H1 (cell line): ENCODE measurements around the gene IGFBP6. TPM values are rescaled to one million over a fixed set of nuclear protein-coding genes. Genes with fewer than 3 reads are reported as not detected.

Source experiments
- CTCF ChIA-PET: fragments of 300-600 bp; sonication (Branson Sonifier 250); formaldehyde crosslinking; loops from one replicate; lab custom pipeline; 2021; ENCODE audit not compliant: partially characterized antibody; lab: Charles Lee
- POLR2A ChIA-PET: fragments of 300-600 bp; sonication (Branson Sonifier 250); formaldehyde crosslinking; loops from one replicate; lab custom pipeline; 2021; ENCODE audit warnings: inconsistent platforms; ENCODE audit not compliant: partially characterized antibody; lab: Charles Lee
- DNase-seq, 2 experiments: peaks; one replicate each; pipeline versions ENCODE4 v3.0.0 to v3.0.0-alpha.2; 2010 to 2022; ENCODE audit warnings: low spot score in 2 of 2, low read depth in 1 of 2, mixed read lengths in 1 of 2
- FAIRE-seq: peaks from 2 replicates; lab custom pipeline; 2011; peaks lifted over from hg19 to GRCh38; lab: Jason Lieb, UNC
- H2AFZ ChIP-seq: 2 replicates; pipeline ENCODE4 v1.8.1; 2012; ENCODE audit warnings: low read length, inconsistent platforms
- H2AK5ac ChIP-seq: 2 replicates; pipeline ENCODE4 v1.6.1; 2013; ENCODE audit warnings: low read depth, low read length
- H2BK120ac ChIP-seq: replicated peaks from 2 replicates; pipeline ENCODE3; 2013; ENCODE audit warnings: low read depth, low read length, inconsistent platforms
- H2BK12ac ChIP-seq: 2 replicates; pipeline ENCODE4 v1.6.1; 2013; ENCODE audit warnings: low read depth, low read length
- H2BK15ac ChIP-seq: 2 replicates; pipeline ENCODE4 v1.6.1; 2013; ENCODE audit warnings: low read length
- H2BK20ac ChIP-seq: 2 replicates; pipeline ENCODE4 v1.6.1; 2013; ENCODE audit warnings: low read length
- H2BK5ac ChIP-seq: 2 replicates; pipeline ENCODE4 v1.6.1; 2013; ENCODE audit warnings: low read depth, low read length
- H3K14ac ChIP-seq: 2 replicates; pipeline ENCODE4 v1.6.1; 2013; ENCODE audit warnings: inconsistent platforms; ENCODE audit not compliant: insufficient read length
- H3K18ac ChIP-seq: 2 replicates; pipeline ENCODE4 v1.6.1; 2013; ENCODE audit warnings: low read length; ENCODE audit errors: extremely low read depth
- H3K23ac ChIP-seq: 2 replicates; pipeline ENCODE4 v1.6.1; 2013; ENCODE audit warnings: inconsistent platforms; ENCODE audit not compliant: insufficient read length
- H3K23me2 ChIP-seq: 2 replicates; pipeline ENCODE4 v1.6.1; 2013; ENCODE audit warnings: low read depth, low read length
- H3K27ac ChIP-seq: 2 replicates; pipeline ENCODE4 v1.6.1; 2011; ENCODE audit warnings: low read depth, low read length, inconsistent platforms
- H3K27me3 ChIP-seq, 4 experiments: replicated peaks in 1 of 4; 1 replicate in 1 of 4; 2 replicates in 3 of 4; pipeline versions ENCODE4 v1.6.1 to v1.8.1; 2011 to 2013; ENCODE audit warnings: low read length in 3 of 4, mild to moderate bottlenecking in 3 of 4, inconsistent platforms in 2 of 4, mixed read lengths in 2 of 4, moderate library complexity in 1 of 4; ENCODE audit not compliant: control insufficient read depth in 3 of 4, insufficient read depth in 3 of 4; ENCODE audit errors: extremely low read depth in 1 of 4
- H3K36me3 ChIP-seq, 4 experiments: 2 replicates each; pipeline versions ENCODE4 v1.6.1 to v1.8.1; 2011 to 2013; ENCODE audit warnings: mild to moderate bottlenecking in 4 of 4, low read length in 3 of 4, moderate library complexity in 2 of 4, control low read depth in 1 of 4, inconsistent platforms in 1 of 4; ENCODE audit not compliant: insufficient read depth in 4 of 4, control insufficient read depth in 2 of 4
- H3K4ac ChIP-seq: replicated peaks from 2 replicates; pipeline ENCODE3; 2013; ENCODE audit warnings: low read length, low read depth, mixed read lengths, inconsistent platforms; ENCODE audit not compliant: insufficient read length
- H3K4me1 ChIP-seq, 4 experiments: replicated peaks in 1 of 4; 1 replicate in 1 of 4; 2 replicates in 3 of 4; pipeline versions ENCODE4 v1.6.1 to v1.8.1; 2011 to 2013; ENCODE audit warnings: low read length in 3 of 4, inconsistent platforms in 2 of 4, mixed read lengths in 1 of 4; ENCODE audit not compliant: insufficient read depth in 4 of 4, control insufficient read depth in 3 of 4
- H3K4me2 ChIP-seq, 2 experiments: 2 replicates each; pipeline versions ENCODE4 v1.6.1 to v1.8.1; 2011 to 2013; ENCODE audit warnings: low read depth in 2 of 2, low read length in 2 of 2, control low read depth in 1 of 2, inconsistent platforms in 1 of 2, mild to moderate bottlenecking in 1 of 2; ENCODE audit not compliant: insufficient read depth in 1 of 2
- H3K4me3 ChIP-seq, 4 experiments: fragments of 200-600, 300-600 bp in 1 of 4; sonication (generic), shearing (Covaris generic), sonication (Bioruptor Twin) in 1 of 4; 2 replicates each; pipeline versions ENCODE4 v1.5.1 to v1.8.1; 2011 to 2016; ENCODE audit warnings: low read length in 4 of 4, low read depth in 3 of 4, control low read depth in 2 of 4, inconsistent platforms in 2 of 4, mild to moderate bottlenecking in 2 of 4, mixed read lengths in 1 of 4, moderate library complexity in 1 of 4; ENCODE audit not compliant: insufficient read depth in 2 of 4; ENCODE audit errors: extremely low read depth in 1 of 4
- H3K56ac ChIP-seq: replicated peaks from 2 replicates; pipeline ENCODE3; 2013; ENCODE audit warnings: low read depth, mild to moderate bottlenecking, mixed read lengths, low read length, inconsistent platforms; ENCODE audit not compliant: insufficient read length
- H3K79me1 ChIP-seq: 2 replicates; pipeline ENCODE4 v1.6.1; 2013; ENCODE audit warnings: low read depth, low read length, control low read depth
- H3K79me2 ChIP-seq, 2 experiments: 2 replicates each; pipeline versions ENCODE4 v1.6.1 to v1.8.1; 2012 to 2013; ENCODE audit warnings: low read length in 2 of 2, mild to moderate bottlenecking in 2 of 2, inconsistent platforms in 1 of 2; ENCODE audit not compliant: insufficient read depth in 2 of 2, control insufficient read depth in 1 of 2
- H3K9ac ChIP-seq, 4 experiments: replicated peaks in 1 of 4; 1 replicate in 1 of 4; 2 replicates in 3 of 4; pipeline versions ENCODE4 v1.6.1 to v1.8.1; 2011 to 2013; ENCODE audit warnings: low read depth in 3 of 4, low read length in 3 of 4, control low read depth in 2 of 4, mild to moderate bottlenecking in 2 of 4, moderate library complexity in 2 of 4, inconsistent platforms in 1 of 4; ENCODE audit errors: extremely low read depth in 1 of 4
- H3K9me3 ChIP-seq, 2 experiments: 2 replicates each; pipeline versions ENCODE4 v1.6.1 to v1.8.1; 2012 to 2013; ENCODE audit warnings: mild to moderate bottlenecking in 2 of 2, moderate library complexity in 2 of 2, control low read depth in 1 of 2, inconsistent platforms in 1 of 2, low read depth in 1 of 2, low read length in 1 of 2, mixed read lengths in 1 of 2; ENCODE audit not compliant: insufficient read depth in 2 of 2
- H4K20me1 ChIP-seq, 2 experiments: replicated peaks in 1 of 2; 2 replicates each; pipeline versions ENCODE3 to v1.8.1; 2011 to 2013; ENCODE audit warnings: inconsistent platforms in 2 of 2, low read length in 2 of 2, mild to moderate bottlenecking in 1 of 2; ENCODE audit not compliant: insufficient read depth in 2 of 2, control insufficient read depth in 1 of 2
- H4K5ac ChIP-seq: 2 replicates; pipeline ENCODE4 v1.6.1; 2013; ENCODE audit warnings: low read length, low read depth, mixed read lengths, inconsistent platforms; ENCODE audit not compliant: insufficient read length
- H4K8ac ChIP-seq: 2 replicates; pipeline ENCODE4 v1.8.0; 2013; ENCODE audit warnings: mild to moderate bottlenecking, moderate library complexity, low read length, inconsistent platforms; ENCODE audit not compliant: insufficient read depth; ENCODE audit errors: extremely low read depth
- H4K91ac ChIP-seq: replicated peaks from 2 replicates; pipeline ENCODE3; 2013; ENCODE audit warnings: low read length, mixed read lengths, inconsistent platforms; ENCODE audit not compliant: insufficient read length
- BACH1 ChIP-seq: IDR thresholded peaks from 2 replicates; pipeline ENCODE4 v1.6.1; 2012; ENCODE audit warnings: low read length, improper control_type of control experiment
- CHD1 ChIP-seq: IDR thresholded peaks from 2 replicates; pipeline ENCODE4 v1.6.1; 2012; ENCODE audit warnings: low read depth, low read length, improper control_type of control experiment
- EP300 ChIP-seq, 2 experiments: IDR thresholded peaks; 1 replicate in 1 of 2; 2 replicates in 1 of 2; pipeline ENCODE4 v1.6.1; 2011 to 2012; ENCODE audit warnings: low read depth in 2 of 2, low read length in 2 of 2, mild to moderate bottlenecking in 2 of 2, borderline replicate concordance in 1 of 2, inconsistent platforms in 1 of 2, moderate library complexity in 1 of 2
- HDAC2 ChIP-seq, 2 experiments: fragments of 300-600 bp in 1 of 2; sonication (generic) in 1 of 2; IDR thresholded peaks; 2 replicates each; pipeline ENCODE4 v1.6.1; 2011 to 2012; ENCODE audit warnings: low read depth in 2 of 2, low read length in 2 of 2, mild to moderate bottlenecking in 2 of 2, moderate library complexity in 2 of 2, borderline replicate concordance in 1 of 2, inconsistent platforms in 1 of 2
- PHF8 ChIP-seq: fragments of 200-600 bp; sonication (generic); conservative IDR thresholded peaks from 2 replicates; pipeline ENCODE4 v1.7.1; 2012; ENCODE audit warnings: low read depth, mild to moderate bottlenecking, inconsistent platforms, low read length, moderate library complexity
- RBBP5 ChIP-seq: IDR thresholded peaks from 2 replicates; pipeline ENCODE4 v1.7.1; 2012; ENCODE audit warnings: low read depth, mild to moderate bottlenecking, inconsistent platforms, low read length, moderate library complexity, borderline replicate concordance
- RNF2 ChIP-seq: fragments of 200-900, 300-1000 bp; sonication (generic); IDR thresholded peaks from 2 replicates; pipeline ENCODE4 v1.7.1; 2016; ENCODE audit warnings: borderline replicate concordance, low read depth, mild to moderate bottlenecking, antibody characterized with exemption, low read length; ENCODE audit not compliant: poor library complexity, severe bottlenecking; ENCODE audit errors: missing control alignments
- SAP30 ChIP-seq: fragments of 300-600 bp; sonication (generic); IDR thresholded peaks from 2 replicates; pipeline ENCODE4 v1.7.1; 2012; ENCODE audit warnings: low read length, moderate library complexity, mild to moderate bottlenecking, inconsistent platforms; ENCODE audit not compliant: insufficient read depth, insufficient replicate concordance
- SIX5 ChIP-seq: IDR thresholded peaks from 2 replicates; pipeline ENCODE4 v1.6.1; 2011; ENCODE audit warnings: mild to moderate bottlenecking, low read depth, low read length
- WGBS, 2 experiments: shearing (Covaris generic) in 1 of 2; methylation state at CpG; one replicate each; pipeline versions ENCODE4 v1.1.6 to v1.1.7; 2013 to 2015; ENCODE audit warnings: low lambda C conversion rate in 2 of 2, mixed read lengths in 2 of 2, inconsistent platforms in 1 of 2, low coverage in 1 of 2, missing lambda C conversion rate in 1 of 2; ENCODE audit not compliant: insufficient replicate concordance in 2 of 2, insufficient coverage in 1 of 2, insufficient read length in 1 of 2; ENCODE audit errors: extremely low coverage in 1 of 2, missing lambda C conversion rate in 1 of 2; 5-methylcytosine and 5-hydroxymethylcytosine counted together
- polyA plus RNA-seq, 7 experiments: library from polyadenylated mRNA; depleted of rRNA in 3 of 7; stranded (reverse) in 5 of 7; unstranded in 2 of 7; fragments of >200 nt in 5 of 7; fragments of 200-250 nt in 2 of 7; gene quantifications; 1 replicate in 5 of 7; 2 replicates in 1 of 7; 4 replicates in 1 of 7; pipeline versions ENCODE4 v1.2.1 to v1.2.3, GENCODE V29; 2011 to 2013; ENCODE audit warnings: missing spikeins in 2 of 7, mixed read lengths in 2 of 7
- total RNA-seq: library from RNA; stranded (reverse); fragmentation: NEBNext Ultra II Directional; extraction: Animal tissue kit (Norgen Biotek cat#: 25700); gene quantifications from 2 replicates; pipeline ENCODE4 v1.2.1, GENCODE V29; 2021
- TF ChIP-seq, protein P1 (sequence below): IDR thresholded peaks from 2 replicates; pipeline ENCODE4 v1.6.1; 2012; ENCODE audit warnings: inconsistent platforms

Gene IGFBP6
- total and polyA plus RNA-seq, 2 of the 8 experiments (the other 6 are each of a cell fraction or from before 2014, with no cell fraction given): 13.7 to 14.7 TPM

- Histone ChIP-seq H4K5ac (no peak overlapping the region), H2AK5ac (no peak overlapping the region), H3K18ac (no peak overlapping the region), H2BK20ac (no peak overlapping the region), H2BK5ac (peak overlapping the region; percentile 35; the same call in 1 of the 2 replicates), H3K79me2 (no peaks in the 10 kb centered on the region), H3K14ac (no peak overlapping the region), H3K4me2 (no peak overlapping the region), H3K9me3 (no peaks in the 10 kb centered on the region), H3K56ac (no peak overlapping the region), H2BK12ac (peak overlapping the region; percentile 27; the same call in 1 of the 2 replicates), H3K79me1 (no peaks in the 10 kb centered on the region), H2BK120ac (no peak overlapping the region), H4K20me1 (peaks cover 0 to 2% of the 10 kb centered on the region in 2 experiments), H3K9ac (no peak overlapping the region), H3K23me2 (no peaks in the 10 kb centered on the region; the same call in 1 of the 2 replicates), H3K4ac (no peak overlapping the region), H3K4me3 (no peak overlapping the region), H2AFZ (no peak overlapping the region), H3K4me1 (peaks cover 0 to 7% (median 0%) of the 10 kb centered on the region in 4 experiments; a peak in 1 of 7 replicates), H4K8ac (no peak overlapping the region), H2BK15ac (no peak overlapping the region), H3K36me3 (no peaks in the 10 kb centered on the region), H3K23ac (no peak overlapping the region), H4K91ac (no peak overlapping the region), H3K27ac (no peak overlapping the region), H3K27me3 (peaks cover 0 to 12% (median 4%) of the 10 kb centered on the region in 4 experiments; a peak in 4 of 7 replicates)
- ChIA-PET POLR2A (interaction anchor here (0.8 to 5.9 kb wide), 4 partner anchors 10 to 261 kb away, joined by 3 to 26 read pairs (median 4); partner anchors contain the start of gene TNS2), CTCF (interaction anchor here (0.7 to 22.4 kb wide), 8 partner anchors 11 to 137 kb away, joined by 3 to 531 read pairs (median 4); partner anchors contain the start of genes IGFBP6, SOAT2, SPRYD3 and TNS2)
- no peak for DNase-seq
- 92% methylated on average over 23 of the region's 24 CpGs; no CpG with 5 or more reads in 1 of the 2 experiments for WGBS, 2 experiments
- no peak for FAIRE-seq
- TF ChIP-seq RNF2 (no peak), BACH1 (no peak), SIX5 (no peak), RBBP5 (no peak), HDAC2 (IDR thresholded peaks at IDR 0.05; ENCODE audit: borderline replicate concordance in 1 of 2, low read depth in 2 of 2, low read length in 2 of 2) (no peak), PHF8 (no peak), SAP30 (no peak), CHD1 (no peak), EP300 (IDR thresholded peaks at IDR 0.05; ENCODE audit: borderline replicate concordance in 1 of 2, low read depth in 2 of 2, low read length in 2 of 2) (no peak)
- TF ChIP-seq, protein P1, sequence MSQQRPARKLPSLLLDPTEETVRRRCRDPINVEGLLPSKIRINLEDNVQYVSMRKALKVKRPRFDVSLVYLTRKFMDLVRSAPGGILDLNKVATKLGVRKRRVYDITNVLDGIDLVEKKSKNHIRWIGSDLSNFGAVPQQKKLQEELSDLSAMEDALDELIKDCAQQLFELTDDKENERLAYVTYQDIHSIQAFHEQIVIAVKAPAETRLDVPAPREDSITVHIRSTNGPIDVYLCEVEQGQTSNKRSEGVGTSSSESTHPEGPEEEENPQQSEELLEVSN: no peak
Measured at GRCh38 chr12:53059434-53060063, 37.9 kb upstream of the IGFBP6 start.
